GM19351 (cell line): ENCODE measurements around the gene BMP8A.
"Not testable (repeated sequence)": the region's sequence is repeated elsewhere in the genome, so short reads cannot be mapped to it uniquely, and the experiment has no call there.

Source experiments
- ATAC-seq: cut with Tn5 transposase; IDR thresholded peaks from one replicate; pipeline ENCODE4 v1.9.1; 2021; ENCODE audit warnings: mild to moderate bottlenecking, moderate library complexity; ENCODE audit not compliant: unreplicated experiment

Gene BMP8A

GRCh38 chr1:39481289-39481688 is 10.1 kb upstream of the BMP8A start:
- ATAC-seq: no peak

- no peak for ATAC-seq
Observed at GRCh38 chr1:39483276-39483675, 8.2 kb upstream of the BMP8A start.

- ATAC-seq: no peak
Observed at GRCh38 chr1:39484564-39484963, 6.9 kb upstream of the BMP8A start.

- no peak for ATAC-seq
Observed at GRCh38 chr1:39485046-39485803, 6.2 kb upstream of the BMP8A start.

GRCh38 chr1:39488012-39488545 is 3.4 kb upstream of the BMP8A start:
- ATAC-seq: no peak

GRCh38 chr1:39488793-39489566 is 2.5 kb upstream of the BMP8A start:
- no peak for ATAC-seq

GRCh38 chr1:39489567-39490239 is 1.7 kb upstream of the BMP8A start:
- no peak for ATAC-seq

GRCh38 chr1:39490596-39491145 is 765 bp upstream of the BMP8A start:
- peak; percentile 25 for ATAC-seq

- not testable (repeated sequence) for ATAC-seq
Observed at GRCh38 chr1:39492118-39493042, 944 bp downstream of the BMP8A start.

GRCh38 chr1:39493043-39493810 is 1.8 kb downstream of the BMP8A start:
- not testable (repeated sequence) for ATAC-seq

- no peak for ATAC-seq
Observed at GRCh38 chr1:39494671-39495410, 3.4 kb downstream of the BMP8A start.

- ATAC-seq: not testable (repeated sequence)
Observed at GRCh38 chr1:39496520-39496919, 5.1 kb downstream of the BMP8A start.

GRCh38 chr1:39497585-39497984 is 6.1 kb downstream of the BMP8A start:
- no peak for ATAC-seq

GRCh38 chr1:39498096-39498710 is 6.8 kb downstream of the BMP8A start:
- ATAC-seq: not testable (repeated sequence)

GRCh38 chr1:39498821-39499220 is 7.4 kb downstream of the BMP8A start:
- not testable (repeated sequence) for ATAC-seq

GRCh38 chr1:39499668-39500067 is 8.2 kb downstream of the BMP8A start:
- no peak for ATAC-seq

GRCh38 chr1:39500862-39501389 is 9.5 kb downstream of the BMP8A start:
- no peak for ATAC-seq

GRCh38 chr1:39501666-39502065 is 10.2 kb downstream of the BMP8A start:
- no peak for ATAC-seq
